M059J (cell line): ENCODE results near the gene PTS. TPM values are rescaled to one million over a fixed set of nuclear protein-coding genes. Genes with fewer than 3 reads are reported as not detected.
A peak's percentile ranks its signal among the peaks of the same experiment; 100 is the strongest.

ENCODE experiments used
- DNase-seq: peaks from one replicate; pipeline ENCODE4 v3.0.0-alpha.2; 2012; ENCODE audit warnings: low read depth
- total RNA-seq: library from RNA; depleted of rRNA; stranded (reverse); fragments of >200 nt; shearing (Covaris generic); gene quantifications from 2 replicates; pipeline ENCODE4 v1.2.3, GENCODE V29; 2014

PTS gene
- total RNA-seq, 1 experiment from 2014 or later, result 86.9 TPM

DNA sequence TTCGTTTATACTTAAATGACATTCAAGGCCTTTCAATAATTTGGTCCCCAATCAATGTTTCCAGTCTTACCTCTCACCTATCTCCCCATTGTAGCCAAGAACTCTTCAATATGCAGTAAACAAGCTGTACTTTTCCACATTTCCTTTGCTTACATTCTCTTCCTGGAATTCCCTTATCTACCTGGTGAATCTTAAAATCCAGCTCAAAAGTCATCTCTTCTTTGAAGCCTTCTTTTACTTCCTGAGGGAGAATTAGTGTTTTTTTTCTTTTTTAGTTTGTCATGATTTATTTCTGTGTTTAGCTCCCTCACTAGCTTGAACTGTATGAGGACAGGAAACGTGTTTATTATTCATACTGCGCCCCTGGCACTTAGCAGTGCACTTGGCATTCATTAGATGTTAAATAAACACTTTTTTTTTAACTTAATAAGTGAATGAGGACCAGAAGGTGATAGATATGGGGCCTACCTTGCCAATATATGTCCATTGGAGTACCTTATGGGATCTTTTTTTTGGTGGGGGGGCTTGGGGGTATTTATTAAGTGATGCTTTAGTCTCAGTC, 4.9 kb upstream of the PTS start:
- DNase-seq, result peak; percentile 73

- no peak for DNase-seq
Observed at GRCh38 chr11:112222303-112222702, 3.9 kb upstream of the PTS start.

GRCh38 chr11:112223121-112223520, 3.1 kb upstream of the PTS start:
- peak; percentile 33 for DNase-seq

GRCh38 chr11:112223754-112224532, 2.3 kb upstream of the PTS start:
- no peak for DNase-seq

DNA sequence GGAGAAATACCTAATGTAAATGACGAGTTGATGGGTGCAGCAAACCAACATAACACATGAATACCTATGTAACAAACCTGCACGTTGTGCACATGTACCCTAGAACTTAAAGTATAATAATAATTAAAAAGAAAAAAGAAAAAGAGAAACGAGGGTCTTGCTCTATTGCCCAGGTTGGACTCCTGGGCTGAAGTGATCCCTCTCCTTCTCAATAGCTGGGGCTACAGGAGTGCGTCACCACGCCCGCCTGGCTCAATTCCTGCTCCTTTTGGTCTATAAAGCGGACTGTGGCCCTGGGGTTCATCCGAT, 521 bp upstream of the PTS start:
- peak; percentile 87 for DNase-seq

DNA sequence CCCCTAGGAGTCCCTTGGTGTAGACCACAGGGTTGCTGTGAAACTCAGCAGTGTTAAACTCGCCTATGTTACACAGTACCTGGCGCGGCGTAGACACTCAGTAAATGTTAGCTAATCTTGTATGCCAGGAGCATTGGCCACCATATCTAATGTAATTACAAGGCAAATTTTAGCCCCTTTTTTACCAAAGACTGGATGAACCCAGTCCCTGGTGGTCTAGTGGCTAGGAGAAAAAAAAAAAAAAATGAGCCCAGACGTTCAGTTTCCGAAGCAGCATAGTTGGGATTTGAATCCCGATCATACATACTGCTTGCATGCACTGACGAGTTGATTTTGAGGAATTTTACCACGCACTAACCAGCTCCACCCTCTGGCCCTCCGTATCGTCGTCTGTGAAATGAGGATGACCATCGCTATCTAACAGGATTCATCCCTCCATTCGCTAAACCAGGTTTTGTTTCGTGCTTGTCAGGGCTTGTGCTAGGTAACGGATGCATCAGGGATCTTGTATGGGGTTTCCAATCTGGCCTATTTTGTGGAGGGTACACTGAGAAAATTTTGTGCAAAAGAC, 688 bp downstream of the PTS start:
- DNase-seq, result peak; percentile 30

DNA sequence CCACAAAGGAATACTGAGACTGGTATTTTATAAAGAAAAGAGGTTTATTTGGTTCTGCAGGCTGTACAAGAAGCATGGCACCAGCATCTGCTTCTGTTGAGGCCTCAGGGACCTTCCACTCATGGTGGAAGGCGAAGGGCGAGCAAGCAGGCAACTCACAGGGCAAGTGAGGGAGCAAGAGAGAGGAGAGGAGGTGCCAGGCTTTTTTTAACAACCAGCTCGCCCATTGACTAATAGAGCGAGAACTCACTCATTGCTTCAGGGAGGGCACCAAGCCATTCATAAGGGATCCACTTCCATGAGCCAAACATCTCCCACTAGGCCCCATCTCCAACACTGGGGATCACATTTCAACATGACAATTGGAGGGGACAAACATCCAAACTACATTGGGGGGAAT, 1.2 kb downstream of the PTS start:
- no peak for DNase-seq

GRCh38 chr11:112228706-112229105, 2.5 kb downstream of the PTS start:
- DNase-seq, result no peak

DNA sequence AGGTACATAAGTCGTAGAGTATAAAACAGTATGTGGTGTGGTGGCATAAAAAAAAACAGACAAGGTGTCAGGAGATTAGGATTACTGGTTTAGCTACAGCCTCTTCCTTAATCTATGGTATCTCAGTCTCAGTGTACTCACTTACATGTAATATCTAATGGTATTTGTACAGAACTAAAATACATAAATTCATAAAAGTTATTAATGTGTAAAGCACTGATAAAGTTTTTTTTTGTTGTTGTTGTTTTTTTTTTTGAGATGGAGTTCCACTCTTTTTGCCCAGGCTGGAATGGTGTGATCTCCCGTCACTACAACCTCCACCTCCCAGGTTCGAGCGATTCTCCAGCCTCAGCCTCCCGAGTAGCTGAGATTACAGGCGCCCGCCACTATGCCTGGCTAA, 2.9 kb downstream of the PTS start:
- no peak for DNase-seq

DNA sequence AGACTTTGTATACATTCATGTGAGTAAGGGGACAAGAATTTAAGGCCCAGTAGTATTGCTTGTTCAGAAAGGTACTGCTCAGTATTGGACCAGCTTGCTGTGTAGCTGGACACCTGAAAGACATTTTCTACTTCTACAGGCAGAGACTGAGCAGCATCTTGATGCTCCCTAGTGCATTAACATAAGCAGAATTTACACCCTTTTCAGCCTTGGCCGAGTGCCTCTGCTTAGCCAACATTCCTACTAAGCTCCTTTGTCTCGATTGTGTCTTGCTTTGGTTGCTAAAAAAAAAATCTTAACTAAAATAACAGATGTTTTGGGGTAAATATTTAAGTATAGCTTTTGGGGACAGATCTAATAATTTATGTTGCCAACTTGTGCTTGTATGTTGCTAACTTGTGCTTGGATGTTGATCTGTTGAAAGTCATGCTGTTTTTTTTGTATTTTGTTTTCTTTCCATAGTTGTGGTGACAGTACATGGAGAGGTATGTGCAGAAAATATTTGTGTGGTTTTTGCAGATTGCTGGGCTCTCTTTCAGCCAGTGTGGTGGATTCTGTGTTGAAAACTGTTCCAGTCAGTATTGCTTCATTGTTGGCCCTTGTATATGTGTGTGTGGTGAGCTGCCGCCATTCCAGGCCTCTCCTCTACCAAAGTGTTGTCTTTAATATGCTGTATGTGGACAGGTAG, 3.7 kb downstream of the PTS start:
- peak; percentile 38 for DNase-seq

DNA sequence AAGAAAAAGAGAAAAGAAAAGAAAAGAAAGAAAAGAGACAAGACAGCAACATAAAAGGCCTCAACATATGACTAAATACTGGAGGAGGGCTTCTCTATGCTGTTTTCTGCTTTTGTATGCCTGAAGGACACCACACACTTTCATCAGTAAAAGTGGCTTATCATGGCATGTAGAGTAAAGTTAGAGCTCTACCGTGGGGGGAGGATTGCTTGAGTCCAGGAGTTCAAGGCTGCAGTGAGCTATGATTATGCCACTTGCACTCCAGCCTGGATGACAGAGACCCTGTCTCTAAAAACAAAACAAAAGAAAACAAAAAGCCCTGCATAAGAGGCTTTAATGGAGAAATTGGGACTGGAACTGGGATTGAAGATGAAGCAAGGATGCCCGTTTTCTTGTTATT, 5.7 kb downstream of the PTS start:
- no peak for DNase-seq

DNA sequence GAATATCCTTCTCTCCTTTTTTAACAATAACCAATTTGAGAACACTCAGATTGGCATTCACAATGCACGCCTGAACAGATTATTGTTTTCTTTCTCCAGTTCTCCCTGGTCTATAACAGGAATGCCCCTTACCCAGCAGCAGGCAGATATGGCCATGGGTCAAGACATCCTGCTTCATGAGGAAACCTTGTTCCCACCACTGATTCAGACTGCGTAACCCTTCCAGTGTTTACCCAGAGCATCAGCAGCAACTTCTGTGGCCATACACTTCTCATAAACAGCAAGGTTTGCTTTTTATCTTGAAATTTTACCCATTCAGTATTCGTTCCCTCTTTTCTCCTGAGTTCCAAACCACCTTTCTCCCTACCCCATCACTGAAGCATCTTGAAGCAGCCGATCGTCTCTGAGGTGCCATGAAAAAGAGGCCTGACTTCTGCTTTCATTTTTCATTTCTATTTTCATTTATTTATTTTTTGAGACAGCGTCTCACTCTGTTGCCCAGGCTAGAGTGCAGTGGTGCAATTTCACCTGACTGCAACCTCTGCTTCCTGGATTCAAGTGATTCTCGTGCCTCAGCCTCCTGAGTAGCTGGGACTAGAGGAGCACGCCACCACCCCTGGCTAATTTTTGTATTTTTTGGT, 9.6 kb downstream of the PTS start:
- no peak for DNase-seq

- no peak for DNase-seq
Observed at GRCh38 chr11:112237451-112237850, 11.2 kb downstream of the PTS start.

- DNase-seq, result peak; percentile 61
Observed at GRCh38 chr11:112238041-112238440, 11.8 kb downstream of the PTS start.

DNA sequence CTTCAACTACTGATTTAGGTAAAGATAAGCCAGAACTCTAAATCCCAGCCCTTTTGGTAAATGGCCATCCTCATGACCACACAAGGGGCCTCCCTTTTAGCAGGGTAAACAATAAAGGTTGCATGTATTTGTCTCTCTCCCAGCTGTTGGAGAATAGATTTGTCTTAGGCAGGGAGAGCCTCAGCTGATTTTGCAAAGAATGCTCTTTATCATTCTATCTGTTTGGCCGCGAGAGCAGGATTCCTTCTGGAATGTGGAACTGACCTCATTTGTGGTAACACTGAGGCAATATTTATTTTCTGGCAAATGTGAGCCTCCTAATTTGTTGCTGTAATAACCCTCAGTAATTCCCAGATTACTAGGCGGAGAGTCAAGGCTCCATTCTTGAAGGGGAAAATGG, 15.3 kb downstream of the PTS start:
- DNase-seq, result peak; percentile 86

DNA sequence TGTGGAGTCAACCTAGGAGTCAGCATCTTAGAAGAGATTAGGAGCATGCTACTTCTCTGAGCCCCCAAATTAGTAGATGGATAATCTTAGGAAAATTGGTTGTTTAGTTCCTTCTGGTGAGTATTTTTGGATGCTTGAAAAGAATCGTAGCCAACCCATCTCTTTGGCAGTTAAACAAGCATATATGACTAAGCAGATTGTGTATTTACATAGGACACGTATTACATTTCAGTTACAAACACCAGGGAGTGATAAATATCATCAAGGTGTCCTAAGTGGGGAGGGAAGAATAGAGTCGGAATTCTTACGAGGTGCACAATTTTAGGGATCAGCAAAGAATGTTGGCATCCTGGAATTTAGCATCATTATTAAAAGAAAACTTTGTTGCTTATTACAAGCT, 21.0 kb downstream of the PTS start:
- peak; percentile 26 for DNase-seq

GRCh38 chr11:112248201-112248600, 22.0 kb downstream of the PTS start:
- DNase-seq, result peak; percentile 78

DNA sequence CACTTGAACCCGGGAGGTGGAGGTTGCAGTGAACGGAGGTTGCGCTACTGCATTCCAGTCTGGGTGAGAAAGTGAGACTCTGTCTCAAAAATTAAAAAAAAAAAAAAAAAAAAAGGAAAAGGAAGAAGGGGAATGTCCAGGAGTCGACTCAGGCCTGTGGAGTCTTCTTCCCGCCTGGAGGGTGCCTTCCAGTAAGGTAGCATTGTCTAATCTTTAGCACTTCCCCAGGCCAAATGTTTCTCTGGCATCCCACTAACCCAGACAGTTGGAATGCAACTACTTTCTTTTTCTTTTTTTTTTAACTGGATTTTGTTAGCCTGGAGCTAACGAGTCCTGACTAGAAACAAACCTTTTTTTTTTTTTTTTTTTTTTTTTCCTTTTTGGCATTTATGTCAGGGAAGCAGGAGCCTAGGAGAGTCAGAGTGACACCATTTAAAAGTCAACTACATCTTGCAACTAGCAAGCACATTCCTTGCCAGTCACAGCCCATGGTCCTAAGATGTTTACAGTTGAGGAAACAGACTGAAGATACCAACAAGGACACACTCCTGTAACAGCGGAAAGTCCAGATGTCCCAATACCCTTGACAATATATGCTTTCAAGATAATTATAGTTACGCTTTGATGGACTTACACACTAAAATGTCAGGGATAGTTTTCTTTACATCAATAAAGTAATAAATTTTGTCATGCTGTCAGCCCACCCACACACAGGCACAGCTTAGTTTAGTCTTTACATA, 23.8 kb downstream of the PTS start:
- peak; percentile 51 for DNase-seq

DNA sequence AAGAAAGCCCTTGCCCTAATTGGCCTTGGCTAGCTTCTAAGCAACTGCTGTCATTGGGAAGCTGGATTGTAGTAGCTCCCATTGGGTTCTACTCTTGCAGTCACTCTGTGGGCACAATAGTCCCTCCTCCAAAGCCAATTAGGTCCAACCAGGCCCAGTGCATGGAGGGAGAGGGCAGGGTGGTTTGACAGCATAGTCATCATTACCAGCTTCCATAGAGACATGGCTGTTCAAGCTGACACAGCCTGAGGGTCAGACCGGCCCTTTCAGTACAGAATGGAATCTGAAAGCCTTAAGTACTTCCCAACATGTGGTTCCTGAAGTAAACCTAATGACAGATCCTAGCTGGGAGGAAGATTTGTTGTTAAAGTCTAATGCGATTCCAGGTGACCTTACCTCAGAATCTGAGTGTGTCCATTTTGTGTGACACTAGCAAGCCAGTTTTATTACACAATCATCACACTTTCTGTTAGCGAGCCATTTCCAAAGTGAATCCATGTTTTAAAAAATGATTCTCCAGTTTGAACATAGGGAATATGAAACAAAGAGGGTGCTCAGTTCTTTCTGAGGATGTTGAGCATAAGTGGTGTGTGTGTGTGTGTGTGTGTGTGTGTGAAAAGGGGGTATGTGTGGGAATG, 27.5 kb downstream of the PTS start:
- peak; percentile 32 for DNase-seq

- DNase-seq, result peak; percentile 83
Observed at GRCh38 chr11:112255067-112255720, 29.0 kb downstream of the PTS start.

DNA sequence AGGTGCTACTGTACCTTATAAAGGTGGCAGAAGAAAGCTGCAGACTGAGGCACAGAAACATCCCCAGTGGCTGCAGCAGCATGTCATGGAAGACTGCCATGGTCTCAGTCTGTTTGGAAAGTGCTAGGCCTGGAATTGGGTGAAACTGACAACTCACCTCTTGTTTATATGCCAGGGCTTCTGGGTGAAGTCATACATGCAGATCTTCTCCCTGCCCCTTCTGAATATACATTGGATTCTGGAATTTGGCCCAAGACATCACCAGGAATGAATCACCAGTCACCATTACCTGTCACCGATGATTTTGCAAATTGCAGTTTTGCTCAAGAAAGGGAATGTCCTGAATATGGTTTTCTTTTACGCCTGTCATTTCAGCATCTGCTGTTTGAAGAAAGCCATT, 34.3 kb downstream of the PTS start, which contains the start of gene PLET1:
Gene PLET1, minus strand, starts transcription at position 371 of the 400 bp plus-strand sequence. Its CDS starts 271 bp downstream, at position 100.
- DNase-seq, result no peak
